ENCODE measurements around the gene JADE2.

GRCh38 chr5:134549714-134550113 is 24.2 kb downstream of the JADE2 start:
- TF ChIP-seq CTCF (IDR thresholded peaks at IDR 0.05; ENCODE audit: low read depth, low read length, missing input control) = no peak
- no peak for TF ChIP-seq ATF3 (IDR thresholded peaks at IDR 0.05)
- no peak for TF ChIP-seq HNF4A (conservative IDR thresholded peaks at IDR 0.05)
- TF ChIP-seq, protein P1, sequence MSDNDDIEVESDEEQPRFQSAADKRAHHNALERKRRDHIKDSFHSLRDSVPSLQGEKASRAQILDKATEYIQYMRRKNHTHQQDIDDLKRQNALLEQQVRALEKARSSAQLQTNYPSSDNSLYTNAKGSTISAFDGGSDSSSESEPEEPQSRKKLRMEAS (IDR thresholded peaks at IDR 0.05) = no peak
- TF ChIP-seq, protein P2, sequence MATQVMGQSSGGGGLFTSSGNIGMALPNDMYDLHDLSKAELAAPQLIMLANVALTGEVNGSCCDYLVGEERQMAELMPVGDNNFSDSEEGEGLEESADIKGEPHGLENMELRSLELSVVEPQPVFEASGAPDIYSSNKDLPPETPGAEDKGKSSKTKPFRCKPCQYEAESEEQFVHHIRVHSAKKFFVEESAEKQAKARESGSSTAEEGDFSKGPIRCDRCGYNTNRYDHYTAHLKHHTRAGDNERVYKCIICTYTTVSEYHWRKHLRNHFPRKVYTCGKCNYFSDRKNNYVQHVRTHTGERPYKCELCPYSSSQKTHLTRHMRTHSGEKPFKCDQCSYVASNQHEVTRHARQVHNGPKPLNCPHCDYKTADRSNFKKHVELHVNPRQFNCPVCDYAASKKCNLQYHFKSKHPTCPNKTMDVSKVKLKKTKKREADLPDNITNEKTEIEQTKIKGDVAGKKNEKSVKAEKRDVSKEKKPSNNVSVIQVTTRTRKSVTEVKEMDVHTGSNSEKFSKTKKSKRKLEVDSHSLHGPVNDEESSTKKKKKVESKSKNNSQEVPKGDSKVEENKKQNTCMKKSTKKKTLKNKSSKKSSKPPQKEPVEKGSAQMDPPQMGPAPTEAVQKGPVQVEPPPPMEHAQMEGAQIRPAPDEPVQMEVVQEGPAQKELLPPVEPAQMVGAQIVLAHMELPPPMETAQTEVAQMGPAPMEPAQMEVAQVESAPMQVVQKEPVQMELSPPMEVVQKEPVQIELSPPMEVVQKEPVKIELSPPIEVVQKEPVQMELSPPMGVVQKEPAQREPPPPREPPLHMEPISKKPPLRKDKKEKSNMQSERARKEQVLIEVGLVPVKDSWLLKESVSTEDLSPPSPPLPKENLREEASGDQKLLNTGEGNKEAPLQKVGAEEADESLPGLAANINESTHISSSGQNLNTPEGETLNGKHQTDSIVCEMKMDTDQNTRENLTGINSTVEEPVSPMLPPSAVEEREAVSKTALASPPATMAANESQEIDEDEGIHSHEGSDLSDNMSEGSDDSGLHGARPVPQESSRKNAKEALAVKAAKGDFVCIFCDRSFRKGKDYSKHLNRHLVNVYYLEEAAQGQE (IDR thresholded peaks at IDR 0.05) = no peak
- TF ChIP-seq HNF4G (IDR thresholded peaks at IDR 0.05) = no peak
- no peak for TF ChIP-seq RAD21 (IDR thresholded peaks at IDR 0.05)
- TF ChIP-seq EGR1 (IDR thresholded peaks at IDR 0.05; ENCODE audit: low read depth in 2 of 2) = no peak

All from liver (tissue), 3 donors.